ENCODE measurements around the gene SORCS2. TPM values are rescaled to one million over a fixed set of nuclear protein-coding genes. Genes with fewer than 3 reads are reported as not detected.

The SORCS2 gene
- total RNA-seq, 1 donor from 2014 or later, result 7.2 TPM

DNA sequence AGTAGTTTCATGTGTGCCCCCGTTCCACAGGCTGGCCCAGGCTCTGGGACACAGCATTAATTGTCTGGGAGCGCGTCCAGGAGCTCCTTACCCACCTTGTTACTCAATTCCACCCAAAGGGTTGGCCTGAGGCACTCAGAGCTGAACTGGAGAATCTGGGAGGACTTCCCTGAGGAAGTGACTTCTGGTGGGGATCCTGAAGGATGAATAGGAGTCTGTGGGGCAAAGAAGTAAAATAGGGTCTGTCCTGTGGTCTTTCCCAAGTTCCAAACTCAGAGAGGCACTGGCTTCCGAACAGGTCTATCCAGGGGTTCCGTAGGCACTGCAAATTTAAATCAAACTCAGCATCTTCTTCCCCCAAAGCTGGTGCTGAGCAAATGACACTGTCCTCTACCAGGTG, 543.1 kb downstream of the SORCS2 start:
- ATAC-seq (peak; percentile 1), DNase-seq (no peak)
- no peaks in the 10 kb centered on the region for H3K36me3 ChIP-seq
- no peak for TF ChIP-seq CTCF (IDR thresholded peaks at IDR 0.05)
- no peaks in the 10 kb centered on the region for H3K9me3 ChIP-seq
- H3K27ac ChIP-seq, result no peak overlapping the region
- intact Hi-C loops (cut with DNase I), result no loop called here
- H3K4me3 ChIP-seq, result no peak overlapping the region
- H3K4me1 ChIP-seq, result no peaks in the 10 kb centered on the region
- H3K27me3 ChIP-seq, result no peaks in the 10 kb centered on the region

DNA sequence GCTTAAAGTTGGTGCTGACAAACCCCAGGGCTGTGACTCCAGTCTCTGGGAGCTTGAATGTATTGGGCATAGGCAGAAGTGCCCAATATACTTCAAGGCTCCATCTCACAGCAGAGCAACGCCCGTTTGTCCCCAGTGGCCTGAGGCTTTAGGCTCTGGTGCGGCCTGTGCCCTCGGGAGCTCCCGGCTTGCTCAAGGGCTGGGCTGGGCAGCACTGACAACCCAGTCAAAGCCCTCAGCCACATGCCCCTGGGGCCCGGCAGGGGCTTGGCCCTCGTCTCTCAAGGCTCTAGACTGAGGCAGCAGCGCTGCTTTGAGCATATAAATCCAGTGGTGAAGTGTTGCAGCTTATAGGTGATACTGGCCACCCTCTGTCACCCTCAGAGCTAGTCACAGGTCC, 543.6 kb downstream of the SORCS2 start:
- ATAC-seq (no peak), DNase-seq (no peak)
- no peaks in the 10 kb centered on the region for H3K27me3 ChIP-seq

GRCh38 chr4:7736436-7737267, 544.3 kb downstream of the SORCS2 start:
- H3K36me3 ChIP-seq, result no peaks in the 10 kb centered on the region
- TF ChIP-seq CTCF (IDR thresholded peaks at IDR 0.05), result no peak
- H3K9me3 ChIP-seq, result no peaks in the 10 kb centered on the region
- DNase-seq (no peak), ATAC-seq (no peak)
- H3K27ac ChIP-seq, result no peak overlapping the region
- H3K27me3 ChIP-seq, result no peaks in the 10 kb centered on the region
- H3K4me1 ChIP-seq, result no peaks in the 10 kb centered on the region
- intact Hi-C loops (cut with DNase I), result no loop called here
- H3K4me3 ChIP-seq, result no peak overlapping the region

More for the DNA sequence above, 543.6 kb downstream of the SORCS2 start:
- H3K9me3 ChIP-seq, result no peaks in the 10 kb centered on the region
- H3K4me1 ChIP-seq, result no peaks in the 10 kb centered on the region
- intact Hi-C loops (cut with DNase I), result no loop called here
- no peak for TF ChIP-seq CTCF (IDR thresholded peaks at IDR 0.05)
- H3K4me3 ChIP-seq, result no peak overlapping the region
- no peaks in the 10 kb centered on the region for H3K36me3 ChIP-seq
- H3K27ac ChIP-seq, result no peak overlapping the region

DNA sequence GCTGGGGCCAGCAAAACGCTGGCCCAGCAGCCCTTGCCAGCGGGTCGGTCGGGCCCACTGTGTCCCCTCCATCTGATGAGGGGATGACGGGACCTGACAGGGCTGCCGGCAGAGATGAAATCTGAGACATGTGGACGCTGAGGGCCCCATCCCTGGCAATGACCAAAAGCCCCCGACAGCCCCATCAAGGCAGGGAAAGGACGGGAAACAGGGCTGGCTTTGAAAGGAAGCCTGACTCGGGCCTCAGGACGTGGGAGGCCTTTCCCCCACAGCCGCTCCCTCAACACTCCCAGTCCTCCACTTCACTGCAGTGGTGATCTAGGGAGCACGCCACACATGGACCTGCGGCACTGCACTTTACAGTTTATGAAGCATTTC, 544.9 kb downstream of the SORCS2 start:
- Histone ChIP-seq H3K27me3 (no peaks in the 10 kb centered on the region), H3K36me3 (no peaks in the 10 kb centered on the region), H3K4me1 (no peaks in the 10 kb centered on the region), H3K4me3 (no peak overlapping the region), H3K9me3 (no peaks in the 10 kb centered on the region), H3K27ac (no peak overlapping the region)
- DNase-seq (no peak), ATAC-seq (no peak)
- no peak for TF ChIP-seq CTCF (IDR thresholded peaks at IDR 0.05)
- intact Hi-C loops (cut with DNase I), result no loop called here

DNA sequence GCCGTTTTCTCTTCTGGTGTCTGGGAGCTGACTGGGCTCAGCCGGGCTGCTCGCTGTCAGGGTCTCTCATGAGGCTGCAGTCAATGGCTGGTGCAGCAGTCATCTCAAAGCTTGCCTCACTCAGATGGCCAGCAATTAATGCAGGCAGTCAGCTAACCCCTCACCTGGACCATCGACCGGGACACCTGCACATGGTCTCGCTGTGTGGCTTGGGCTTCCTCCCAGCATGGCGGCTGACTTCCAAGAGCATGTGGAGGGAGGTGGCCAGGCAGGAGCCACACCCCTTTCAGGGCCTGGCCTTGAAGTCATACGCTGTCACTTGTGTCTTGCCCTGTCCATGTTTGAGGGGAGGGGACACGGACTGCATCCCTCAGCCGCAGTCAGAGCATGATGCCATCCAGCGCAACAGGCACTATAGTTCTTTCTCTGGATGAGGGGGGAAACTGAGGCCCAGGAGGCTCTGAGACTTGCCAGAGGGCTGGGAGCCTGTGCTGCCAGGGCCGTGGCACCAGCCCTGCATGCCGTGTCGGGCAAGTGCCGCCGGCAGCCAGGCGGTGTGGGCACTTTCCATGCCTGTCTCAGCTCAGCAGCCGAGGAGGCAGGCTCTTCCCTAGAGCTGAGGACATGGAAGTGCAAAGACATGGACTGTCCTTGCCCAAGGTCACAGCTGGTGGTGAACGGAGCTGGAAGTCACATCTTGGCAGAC, 545.6 kb downstream of the SORCS2 start:
- H3K4me3 ChIP-seq, result no peak overlapping the region
- DNase-seq (no peak), ATAC-seq (no peak)
- no peak overlapping the region for H3K27ac ChIP-seq
- TF ChIP-seq CTCF (IDR thresholded peaks at IDR 0.05), result no peak
- no peaks in the 10 kb centered on the region for H3K27me3 ChIP-seq
- no peaks in the 10 kb centered on the region for H3K36me3 ChIP-seq
- H3K4me1 ChIP-seq, result no peaks in the 10 kb centered on the region
- intact Hi-C loops (cut with DNase I), result no loop called here
- H3K9me3 ChIP-seq, result no peaks in the 10 kb centered on the region
